ENCODE results near the gene PI4KA.

Gene PI4KA

DNA sequence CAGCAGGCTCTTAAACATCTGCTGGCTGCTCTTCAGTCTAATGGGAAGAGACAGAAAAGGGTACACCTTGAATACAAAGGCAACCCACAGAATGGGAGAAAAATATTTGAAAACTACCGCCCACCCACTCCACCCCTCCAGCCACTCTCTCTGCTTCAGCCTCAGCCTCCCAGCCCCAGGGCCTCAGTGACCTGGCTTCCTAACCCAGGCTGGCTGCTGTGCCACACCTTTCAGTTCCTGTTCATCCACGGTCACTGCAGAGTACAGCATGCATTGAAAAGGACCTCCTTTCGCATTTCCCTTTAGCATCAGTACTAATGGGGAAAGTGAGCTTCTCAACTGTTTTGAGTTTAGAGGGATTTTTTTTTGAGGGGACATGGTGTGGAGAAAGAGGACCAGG, 113.5 kb downstream of the PI4KA start:
- TF ChIP-seq, protein P1, sequence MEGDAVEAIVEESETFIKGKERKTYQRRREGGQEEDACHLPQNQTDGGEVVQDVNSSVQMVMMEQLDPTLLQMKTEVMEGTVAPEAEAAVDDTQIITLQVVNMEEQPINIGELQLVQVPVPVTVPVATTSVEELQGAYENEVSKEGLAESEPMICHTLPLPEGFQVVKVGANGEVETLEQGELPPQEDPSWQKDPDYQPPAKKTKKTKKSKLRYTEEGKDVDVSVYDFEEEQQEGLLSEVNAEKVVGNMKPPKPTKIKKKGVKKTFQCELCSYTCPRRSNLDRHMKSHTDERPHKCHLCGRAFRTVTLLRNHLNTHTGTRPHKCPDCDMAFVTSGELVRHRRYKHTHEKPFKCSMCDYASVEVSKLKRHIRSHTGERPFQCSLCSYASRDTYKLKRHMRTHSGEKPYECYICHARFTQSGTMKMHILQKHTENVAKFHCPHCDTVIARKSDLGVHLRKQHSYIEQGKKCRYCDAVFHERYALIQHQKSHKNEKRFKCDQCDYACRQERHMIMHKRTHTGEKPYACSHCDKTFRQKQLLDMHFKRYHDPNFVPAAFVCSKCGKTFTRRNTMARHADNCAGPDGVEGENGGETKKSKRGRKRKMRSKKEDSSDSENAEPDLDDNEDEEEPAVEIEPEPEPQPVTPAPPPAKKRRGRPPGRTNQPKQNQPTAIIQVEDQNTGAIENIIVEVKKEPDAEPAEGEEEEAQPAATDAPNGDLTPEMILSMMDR (IDR thresholded peaks at IDR 0.05; ENCODE audit: low read depth, low read length): no peak
- no peak for TF ChIP-seq MYC (IDR thresholded peaks at IDR 0.05; ENCODE audit: low read depth, low read length)
- TF ChIP-seq, protein P2, sequence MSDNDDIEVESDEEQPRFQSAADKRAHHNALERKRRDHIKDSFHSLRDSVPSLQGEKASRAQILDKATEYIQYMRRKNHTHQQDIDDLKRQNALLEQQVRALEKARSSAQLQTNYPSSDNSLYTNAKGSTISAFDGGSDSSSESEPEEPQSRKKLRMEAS (IDR thresholded peaks at IDR 0.05; ENCODE audit: low read depth, low read length): no peak
- TF ChIP-seq POLR2A (IDR thresholded peaks at IDR 0.05; ENCODE audit: extremely low read depth, insufficient read length): no peak
- no peak overlapping the region for H3K4me3 ChIP-seq (ENCODE audit: low read depth, low read length)
- DNase-seq (ENCODE audit: low read depth): no peak

DNA sequence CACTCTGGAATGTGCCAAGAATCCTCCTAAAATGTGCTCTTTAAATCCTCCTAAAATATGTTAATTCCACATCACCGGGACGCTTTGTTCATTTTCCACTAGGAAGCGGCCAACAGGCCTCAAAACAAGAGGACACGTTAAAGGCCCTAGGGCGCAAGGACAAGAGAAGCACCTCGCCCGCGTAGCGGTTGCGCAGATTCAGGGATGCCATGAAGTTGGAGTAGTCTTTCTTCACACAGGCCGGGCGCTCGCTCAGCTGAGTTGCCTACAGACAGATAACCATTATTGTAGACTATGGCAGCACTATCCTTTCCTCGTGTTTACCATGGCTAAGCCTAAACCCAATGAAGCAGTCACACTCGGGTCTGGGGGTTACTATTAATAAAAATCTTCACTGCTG, 114.2 kb downstream of the PI4KA start:
- no peak overlapping the region for H3K4me3 ChIP-seq (ENCODE audit: low read depth, low read length)
- DNase-seq (ENCODE audit: low read depth): no peak
- TF ChIP-seq, protein P1 (IDR thresholded peaks at IDR 0.05; ENCODE audit: low read depth, low read length): no peak
- TF ChIP-seq, protein P2 (IDR thresholded peaks at IDR 0.05; ENCODE audit: low read depth, low read length): no peak
- TF ChIP-seq POLR2A (IDR thresholded peaks at IDR 0.05; ENCODE audit: extremely low read depth, insufficient read length): no peak
- no peak for TF ChIP-seq MYC (IDR thresholded peaks at IDR 0.05; ENCODE audit: low read depth, low read length)

DNA sequence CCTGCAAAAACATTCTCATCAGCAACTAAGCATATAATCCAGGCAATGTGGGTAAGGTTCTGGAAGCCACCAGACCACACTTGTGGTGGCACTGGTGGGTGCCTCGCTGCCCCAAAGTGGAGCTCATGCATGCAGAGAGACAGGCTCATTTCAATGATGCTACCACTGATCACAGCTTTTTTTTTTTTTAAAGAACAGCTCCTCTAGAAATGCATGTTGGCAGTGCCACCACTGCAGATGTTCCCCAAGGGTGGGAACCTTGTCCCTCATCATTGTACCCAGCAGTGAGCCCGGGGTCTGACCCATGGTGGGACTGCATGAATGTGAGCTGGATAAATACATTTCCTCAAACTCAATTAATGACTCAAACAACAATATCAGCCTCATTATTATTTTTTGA, 115.8 kb downstream of the PI4KA start:
- TF ChIP-seq, protein P1 (IDR thresholded peaks at IDR 0.05; ENCODE audit: low read depth, low read length): no peak
- TF ChIP-seq MYC (IDR thresholded peaks at IDR 0.05; ENCODE audit: low read depth, low read length) (no peak), POLR2A (IDR thresholded peaks at IDR 0.05; ENCODE audit: extremely low read depth, insufficient read length) (no peak)
- TF ChIP-seq, protein P2 (IDR thresholded peaks at IDR 0.05; ENCODE audit: low read depth, low read length): no peak
- no peak overlapping the region for H3K4me3 ChIP-seq (ENCODE audit: low read depth, low read length)
- DNase-seq (ENCODE audit: low read depth): no peak

DNA sequence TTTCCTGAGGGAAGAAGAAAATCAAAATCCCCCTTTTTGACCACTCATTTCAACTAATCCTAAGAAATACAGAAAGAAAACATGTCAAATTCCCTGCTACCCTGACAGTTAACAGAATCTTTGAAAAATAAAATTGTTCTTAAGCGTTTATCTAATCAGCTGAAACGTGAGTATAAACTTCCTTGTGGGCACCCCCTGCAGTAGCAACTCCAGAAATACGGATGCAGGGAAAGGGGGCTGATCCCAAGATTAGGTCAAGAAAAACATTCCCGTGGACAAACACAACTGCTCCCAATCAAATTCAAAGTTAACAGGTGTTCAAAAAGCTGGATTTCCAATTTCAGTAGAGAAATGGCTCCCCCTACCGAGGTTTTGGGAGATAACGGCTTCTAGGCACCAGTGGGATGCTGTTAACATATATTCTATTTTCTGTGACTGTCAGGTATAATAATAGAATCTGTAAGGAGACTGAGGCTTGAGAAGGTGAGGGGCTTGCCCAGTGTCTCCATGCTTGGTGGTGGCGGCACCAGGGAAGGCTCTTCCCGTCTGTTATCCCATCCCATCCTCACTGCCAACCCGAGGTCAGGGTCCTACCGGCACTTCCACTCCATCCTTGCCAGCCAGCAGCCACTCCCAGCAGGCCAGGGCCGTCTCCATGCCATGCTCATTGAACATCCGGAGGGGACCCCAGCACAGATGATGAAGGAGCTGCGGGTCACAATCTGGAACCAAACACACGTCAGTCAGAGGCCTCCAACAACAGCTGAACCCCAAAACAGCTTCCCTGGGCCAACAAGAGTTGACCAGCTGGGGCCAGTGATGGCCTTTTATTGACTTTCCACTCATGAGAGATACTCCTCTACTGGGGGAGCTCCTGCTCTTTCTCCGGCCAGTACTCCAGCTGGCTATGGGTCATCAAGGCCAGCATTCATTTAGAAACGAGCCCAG, 116.7 kb downstream of the PI4KA start:
- no peak overlapping the region for H3K4me3 ChIP-seq (ENCODE audit: low read depth, low read length)
- TF ChIP-seq, protein P2 (IDR thresholded peaks at IDR 0.05; ENCODE audit: low read depth, low read length): no peak
- TF ChIP-seq, protein P1 (IDR thresholded peaks at IDR 0.05; ENCODE audit: low read depth, low read length): peak; percentile 47
- DNase-seq (ENCODE audit: low read depth): peak; percentile 23

DNA sequence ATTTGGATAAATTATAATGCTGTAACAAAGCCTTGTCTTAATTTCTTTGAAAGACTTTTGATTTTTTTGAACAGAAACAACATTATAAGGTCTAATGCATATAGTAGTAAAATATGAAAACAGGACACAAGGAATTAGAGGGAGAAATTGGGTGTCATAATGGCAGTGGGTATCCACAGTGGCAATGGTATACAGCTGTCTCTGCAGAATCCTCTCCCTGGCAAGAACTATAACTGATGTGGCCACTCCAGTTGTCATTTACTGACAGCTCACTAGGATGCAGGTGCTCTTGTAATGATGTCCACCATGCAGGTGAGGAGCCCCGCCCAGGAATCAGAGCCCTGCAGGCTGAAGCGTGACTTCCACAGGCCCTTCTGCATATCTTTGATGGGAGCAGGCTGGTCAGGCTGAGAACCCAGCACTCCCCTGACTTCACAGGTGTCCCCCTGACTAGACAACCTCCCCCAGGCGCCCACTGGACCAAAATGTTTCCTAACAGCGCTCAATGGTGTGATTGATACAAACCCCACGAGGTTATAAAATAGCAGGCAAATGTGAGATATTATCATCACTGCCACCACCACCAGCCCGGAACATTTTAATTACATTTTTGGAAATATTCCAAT, 117.5 kb downstream of the PI4KA start:
- DNase-seq (ENCODE audit: low read depth): no peak
- TF ChIP-seq, protein P2 (IDR thresholded peaks at IDR 0.05; ENCODE audit: low read depth, low read length): no peak
- TF ChIP-seq, protein P1 (IDR thresholded peaks at IDR 0.05; ENCODE audit: low read depth, low read length): no peak
- TF ChIP-seq MYC (IDR thresholded peaks at IDR 0.05; ENCODE audit: low read depth, low read length) (no peak), POLR2A (IDR thresholded peaks at IDR 0.05; ENCODE audit: extremely low read depth, insufficient read length) (no peak)
- H3K4me3 ChIP-seq (ENCODE audit: low read depth, low read length): no peak overlapping the region

All from NB4 (cell line).